ENCODE measurements around the gene ITGB5.
A peak's percentile ranks its signal among the peaks of the same experiment; 100 is the strongest.

ITGB5 gene

GRCh38 chr3:124878561-124879336 is 8.4 kb downstream of the ITGB5 start:
- in situ Hi-C loops (cut with HindIII; ENCODE audit: low pct_ligation_motif_present, low pct_unique_long_range_greater_than_20kb, low sequenced_read_pairs) = no loop called here
- DNase-seq = peak; percentile 92

DNA sequence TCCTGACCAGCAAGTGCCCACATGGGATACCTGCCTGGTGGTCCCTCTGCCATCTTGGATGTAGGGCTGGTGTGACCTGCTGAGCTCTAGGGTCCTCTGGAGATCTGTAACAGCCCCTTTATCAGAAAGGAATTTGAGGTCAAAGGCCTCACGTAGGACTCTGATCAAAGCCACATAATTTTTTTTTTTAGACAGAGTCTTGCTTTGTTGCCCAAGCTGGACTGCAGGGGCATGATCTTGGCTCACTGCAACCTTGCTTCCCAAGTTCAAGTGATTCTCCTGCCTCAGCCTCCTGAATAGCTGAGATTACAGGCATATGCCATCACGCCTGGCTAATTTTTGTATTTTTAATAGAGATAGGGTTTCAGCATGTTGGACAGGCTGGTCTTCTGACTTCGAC is 9.5 kb downstream of the ITGB5 start:
- in situ Hi-C loops (cut with HindIII; ENCODE audit: low pct_ligation_motif_present, low pct_unique_long_range_greater_than_20kb, low sequenced_read_pairs) = no loop called here

DNA sequence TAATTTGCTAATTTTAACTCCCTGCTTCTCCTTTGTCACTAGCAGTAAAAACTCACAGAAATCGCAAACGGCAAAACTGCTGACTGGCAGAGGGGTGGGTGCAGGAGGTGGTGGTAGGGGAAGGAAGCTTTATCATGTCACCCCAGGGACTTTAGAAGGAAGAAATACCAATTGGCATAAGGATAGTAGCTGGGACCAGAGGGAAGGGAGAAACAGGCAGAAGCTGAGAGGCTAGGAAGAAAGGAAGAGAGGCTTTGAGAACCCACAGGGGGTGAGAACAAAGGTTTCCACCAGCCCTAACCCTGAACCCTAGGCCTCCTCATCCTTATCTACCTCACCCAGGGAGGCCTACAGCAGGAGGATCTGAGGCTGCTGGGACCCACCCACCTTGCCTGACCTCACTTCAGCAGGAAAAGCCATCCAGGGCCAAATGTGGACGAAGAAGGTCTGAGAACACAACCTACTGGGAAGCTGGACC is 10.7 kb downstream of the ITGB5 start:
- in situ Hi-C loops (cut with HindIII; ENCODE audit: low pct_ligation_motif_present, low pct_unique_long_range_greater_than_20kb, low sequenced_read_pairs) = no loop called here
- no peak for DNase-seq

More for the DNA sequence above, 9.5 kb downstream of the ITGB5 start:
- DNase-seq = no peak

DNA sequence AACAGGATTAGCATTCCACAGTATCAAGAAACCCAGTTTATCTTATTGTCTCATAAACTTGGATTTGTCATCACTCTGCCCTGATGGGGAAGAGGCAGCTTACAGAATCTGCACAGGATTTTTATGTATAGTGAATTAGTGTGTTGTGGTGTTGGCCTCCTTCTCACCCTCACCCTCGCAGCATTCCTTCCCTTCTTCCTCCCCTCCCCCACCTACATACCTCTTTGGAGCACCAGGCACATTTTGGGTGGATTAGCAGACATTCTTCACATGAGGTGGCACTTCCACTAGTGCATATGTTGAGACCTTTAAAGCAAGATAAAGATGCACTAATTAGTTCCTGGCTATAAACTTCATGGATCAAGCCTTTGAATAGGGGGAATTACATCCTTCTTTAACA is 13.9 kb downstream of the ITGB5 start:
- in situ Hi-C loops (cut with HindIII; ENCODE audit: low pct_ligation_motif_present, low pct_unique_long_range_greater_than_20kb, low sequenced_read_pairs) = no loop called here
- DNase-seq = no peak

GRCh38 chr3:124867511-124867910 is 19.7 kb downstream of the ITGB5 start:
- in situ Hi-C loops (cut with HindIII; ENCODE audit: low pct_ligation_motif_present, low pct_unique_long_range_greater_than_20kb, low sequenced_read_pairs) = no loop called here
- no peak for DNase-seq

DNA sequence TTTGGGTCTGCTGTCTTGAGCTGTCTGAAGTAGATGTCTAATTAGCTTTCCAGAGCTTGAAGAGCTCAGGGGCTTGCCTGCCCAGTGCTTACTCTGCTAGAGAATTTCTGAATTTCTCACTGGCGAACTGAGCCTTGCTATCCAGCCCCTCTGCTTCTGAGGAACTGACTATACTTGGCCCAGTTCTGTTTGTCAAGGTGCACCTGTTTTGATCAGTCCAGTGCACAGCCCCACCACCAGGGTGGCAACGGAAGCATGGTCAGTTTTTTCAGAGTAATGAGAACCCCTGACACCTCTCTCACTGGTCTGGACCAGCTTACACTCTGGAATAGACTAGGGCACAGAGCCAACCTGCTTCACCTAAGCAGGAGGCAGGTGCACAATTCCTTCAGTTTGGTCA is 25.2 kb downstream of the ITGB5 start:
- no peak for DNase-seq
- in situ Hi-C loops (cut with HindIII; ENCODE audit: low pct_ligation_motif_present, low pct_unique_long_range_greater_than_20kb, low sequenced_read_pairs) = no loop called here

- peak; percentile 11 for DNase-seq
- in situ Hi-C loops (cut with HindIII; ENCODE audit: low pct_ligation_motif_present, low pct_unique_long_range_greater_than_20kb, low sequenced_read_pairs) = no loop called here
Observed at GRCh38 chr3:124861041-124861440, 26.1 kb downstream of the ITGB5 start.

DNA sequence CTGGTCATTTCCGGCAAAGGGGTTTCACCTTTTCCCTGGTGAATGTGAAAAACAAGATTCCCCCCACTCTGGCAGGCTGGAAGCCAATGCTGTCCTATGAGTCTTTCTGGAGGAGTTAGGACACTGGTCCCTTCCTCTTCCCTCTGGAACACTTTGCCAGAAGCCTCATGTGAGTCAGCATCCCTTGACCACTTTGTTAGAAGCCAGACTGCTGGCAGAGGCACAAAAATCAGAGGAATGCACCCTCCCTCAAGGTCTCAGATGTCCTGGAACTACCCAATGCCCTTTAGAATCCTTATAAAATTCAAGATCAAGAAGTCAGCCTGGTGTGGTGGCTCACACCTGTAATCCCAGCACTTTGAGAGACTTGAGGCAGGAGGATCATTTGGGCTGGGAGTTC is 26.6 kb downstream of the ITGB5 start:
- DNase-seq = peak; percentile 96
- in situ Hi-C loops (cut with HindIII; ENCODE audit: low pct_ligation_motif_present, low pct_unique_long_range_greater_than_20kb, low sequenced_read_pairs) = no loop called here

DNA sequence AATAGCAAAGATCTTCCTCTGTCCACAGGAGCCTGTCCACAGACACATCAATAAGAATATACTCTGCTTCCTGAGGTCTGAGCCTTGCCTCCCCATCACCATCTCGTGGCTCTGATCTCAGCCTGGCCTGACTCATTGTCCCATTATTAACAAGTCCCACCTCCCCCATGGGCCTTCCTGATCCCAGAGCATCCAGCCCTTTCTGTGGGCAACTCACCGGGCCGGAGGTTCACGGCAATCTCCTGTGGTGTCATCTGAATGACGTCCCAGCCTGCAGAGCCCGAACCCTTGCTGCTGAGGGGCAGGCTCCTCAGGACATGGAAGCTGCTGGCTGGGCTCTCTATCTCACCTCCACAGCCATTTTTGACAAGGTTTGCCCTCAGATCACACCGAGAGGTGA is 28.1 kb downstream of the ITGB5 start:
- peak; percentile 93 for DNase-seq
- in situ Hi-C loops (cut with HindIII; ENCODE audit: low pct_ligation_motif_present, low pct_unique_long_range_greater_than_20kb, low sequenced_read_pairs) = no loop called here

DNA sequence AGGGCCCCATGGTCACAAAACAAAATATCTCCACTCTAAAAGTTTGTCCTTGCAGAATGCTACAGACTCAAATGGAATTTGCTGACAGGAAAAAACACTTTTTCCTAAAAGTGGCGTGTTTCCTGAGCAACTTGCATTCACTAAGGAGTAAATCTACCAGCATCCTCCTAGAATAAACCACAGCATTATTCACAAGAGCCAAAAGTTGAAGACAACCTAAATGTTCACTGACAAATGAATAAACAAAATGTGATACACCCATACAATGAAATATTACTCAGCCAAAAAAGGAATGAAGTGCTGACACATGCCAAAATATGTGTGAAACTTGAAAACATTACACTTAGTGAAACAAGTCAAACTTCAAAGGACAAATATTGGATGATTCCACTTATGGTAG is 28.9 kb downstream of the ITGB5 start:
- in situ Hi-C loops (cut with HindIII; ENCODE audit: low pct_ligation_motif_present, low pct_unique_long_range_greater_than_20kb, low sequenced_read_pairs) = no loop called here
- no peak for DNase-seq

DNA sequence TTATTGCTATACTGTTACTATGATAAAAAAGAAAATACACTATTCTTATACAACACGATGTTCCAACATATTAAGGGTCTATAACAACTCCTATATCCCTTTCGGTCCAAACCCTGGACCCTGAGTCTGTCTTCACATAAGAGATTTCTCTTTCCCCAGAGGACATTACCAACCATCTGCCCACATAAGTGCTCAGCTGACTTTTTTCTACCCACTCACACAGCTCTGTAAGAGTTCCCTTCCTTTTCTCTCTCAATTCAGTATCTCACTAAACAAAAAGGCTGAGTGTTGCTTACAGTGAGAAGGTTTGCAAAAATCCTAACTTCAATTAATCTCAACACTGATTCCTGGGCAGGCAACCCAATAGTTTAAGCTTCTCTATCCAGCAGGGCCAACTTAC is 30.5 kb downstream of the ITGB5 start:
- in situ Hi-C loops (cut with HindIII; ENCODE audit: low pct_ligation_motif_present, low pct_unique_long_range_greater_than_20kb, low sequenced_read_pairs) = no loop called here
- DNase-seq = no peak

DNA sequence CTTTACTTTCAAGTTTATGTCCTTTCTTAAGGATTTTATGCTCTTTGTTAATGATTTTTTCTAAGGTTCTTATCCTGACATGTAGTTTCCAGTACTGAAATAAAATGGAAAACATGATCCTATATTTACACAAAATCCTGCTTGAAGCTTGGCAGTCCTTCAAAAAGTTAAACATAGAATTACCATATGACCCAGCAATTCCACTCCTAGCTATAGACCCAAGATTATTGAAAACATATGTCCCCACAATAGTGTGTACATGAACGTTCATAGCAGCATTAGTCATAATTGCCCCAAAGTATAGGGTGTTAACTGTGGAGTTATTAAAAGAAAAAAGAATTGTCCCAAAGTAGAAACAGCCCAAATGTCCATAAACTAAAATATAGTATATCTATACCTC is 33.2 kb downstream of the ITGB5 start:
- DNase-seq = no peak
- in situ Hi-C loops (cut with HindIII; ENCODE audit: low pct_ligation_motif_present, low pct_unique_long_range_greater_than_20kb, low sequenced_read_pairs) = no loop called here

DNA sequence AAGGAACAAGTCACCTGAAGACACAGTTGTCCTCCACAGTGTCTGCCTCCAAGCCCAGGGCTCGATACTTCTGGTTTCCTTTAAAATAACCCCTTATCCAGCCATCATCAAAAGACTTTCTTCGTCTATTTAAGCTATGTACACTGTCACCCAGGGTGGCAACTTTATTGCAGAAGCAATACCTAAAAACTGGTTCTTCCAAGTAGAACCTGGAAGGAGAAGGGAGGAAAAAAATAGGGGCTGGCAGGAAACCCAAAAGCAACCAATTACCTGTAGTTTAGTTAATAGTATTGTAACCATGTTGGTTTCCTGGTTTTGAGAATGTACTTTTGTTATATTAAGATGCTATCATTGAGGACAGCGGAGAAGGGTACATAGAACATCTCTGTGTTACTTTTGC is 33.7 kb downstream of the ITGB5 start:
- DNase-seq = no peak
- in situ Hi-C loops (cut with HindIII; ENCODE audit: low pct_ligation_motif_present, low pct_unique_long_range_greater_than_20kb, low sequenced_read_pairs) = no loop called here

DNA sequence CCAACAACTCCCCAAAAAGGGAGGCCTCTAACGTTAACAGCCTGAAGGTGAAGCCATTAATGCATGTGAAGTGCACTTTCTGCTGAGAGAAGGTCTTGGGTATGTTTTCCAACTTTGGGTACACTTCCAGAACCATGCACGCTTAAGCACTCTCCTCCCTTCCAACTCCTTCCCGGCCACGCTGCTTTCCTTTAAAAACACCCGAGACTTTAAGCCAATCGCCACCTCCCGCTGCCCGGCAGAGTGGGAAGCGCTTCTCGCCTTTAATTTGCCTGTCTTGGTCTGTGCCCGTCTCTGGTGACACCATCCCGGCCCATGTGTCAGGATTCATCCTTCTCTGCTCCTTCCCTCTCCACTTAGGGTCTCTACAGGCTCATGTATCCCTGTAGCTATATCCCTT is 35.3 kb downstream of the ITGB5 start:
- in situ Hi-C loops (cut with HindIII; ENCODE audit: low pct_ligation_motif_present, low pct_unique_long_range_greater_than_20kb, low sequenced_read_pairs) = no loop called here
- DNase-seq = no peak

- in situ Hi-C loops (cut with HindIII; ENCODE audit: low pct_ligation_motif_present, low pct_unique_long_range_greater_than_20kb, low sequenced_read_pairs) = no loop called here
- no peak for DNase-seq
Observed at GRCh38 chr3:124851136-124851535, 36.0 kb downstream of the ITGB5 start.

GRCh38 chr3:124850633-124851032 is 36.5 kb downstream of the ITGB5 start:
- no peak for DNase-seq
- in situ Hi-C loops (cut with HindIII; ENCODE audit: low pct_ligation_motif_present, low pct_unique_long_range_greater_than_20kb, low sequenced_read_pairs) = no loop called here

- in situ Hi-C loops (cut with HindIII; ENCODE audit: low pct_ligation_motif_present, low pct_unique_long_range_greater_than_20kb, low sequenced_read_pairs) = no loop called here
Observed at GRCh38 chr3:124850212-124850611, 37.0 kb downstream of the ITGB5 start.

DNA sequence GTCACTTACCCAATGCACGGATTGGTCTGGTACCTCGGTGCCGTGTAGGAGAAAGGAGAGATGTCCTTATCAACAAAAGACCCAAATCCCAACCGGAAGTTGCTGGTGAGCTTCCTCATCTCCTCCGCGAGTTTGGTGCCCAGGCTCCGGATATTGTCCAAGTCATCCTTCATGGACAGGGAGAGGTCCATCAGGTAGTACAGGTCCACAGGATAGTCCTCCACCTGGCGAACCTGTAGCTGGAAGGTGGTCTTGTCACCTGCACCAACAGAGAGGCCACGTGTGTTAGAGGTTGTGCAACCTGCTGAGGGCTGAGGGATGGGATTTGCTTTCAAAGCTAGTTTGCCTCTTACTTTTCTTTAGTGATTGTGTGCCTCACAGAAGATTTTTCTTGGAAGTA is 38.9 kb downstream of the ITGB5 start:
- in situ Hi-C loops (cut with HindIII; ENCODE audit: low pct_ligation_motif_present, low pct_unique_long_range_greater_than_20kb, low sequenced_read_pairs) = no loop called here
- DNase-seq = no peak

More at GRCh38 chr3:124850212-124850611, 37.0 kb downstream of the ITGB5 start:
- DNase-seq = no peak

GRCh38 chr3:124847863-124848262 is 39.3 kb downstream of the ITGB5 start:
- in situ Hi-C loops (cut with HindIII; ENCODE audit: low pct_ligation_motif_present, low pct_unique_long_range_greater_than_20kb, low sequenced_read_pairs) = no loop called here
- no peak for DNase-seq

GRCh38 chr3:124847051-124847450 is 40.1 kb downstream of the ITGB5 start:
- DNase-seq = no peak
- in situ Hi-C loops (cut with HindIII; ENCODE audit: low pct_ligation_motif_present, low pct_unique_long_range_greater_than_20kb, low sequenced_read_pairs) = no loop called here
